DMS 273 treated with DMSO at 0.1 percent for 48 hours (cell line): ENCODE results near the gene FREM2.

ENCODE experiments used
- DNase-seq: peaks from one replicate; lab custom pipeline; 2025; lab: John Stamatoyannopoulos, UW

The FREM2 gene

GRCh38 chr13:38685974-38686576 is 802 bp upstream of the FREM2 start:
- no peak for DNase-seq

GRCh38 chr13:38687246-38688229 is 661 bp downstream of the FREM2 start:
- no peak for DNase-seq

GRCh38 chr13:38688674-38689073 is 1.8 kb downstream of the FREM2 start:
- no peak for DNase-seq

GRCh38 chr13:38690231-38690630 is 3.4 kb downstream of the FREM2 start:
- no peak for DNase-seq

GRCh38 chr13:38693168-38693567 is 6.3 kb downstream of the FREM2 start:
- no peak for DNase-seq

GRCh38 chr13:38693641-38694040 is 6.8 kb downstream of the FREM2 start:
- DNase-seq, result no peak

- DNase-seq, result no peak
Measured at GRCh38 chr13:38697197-38697596, 10.3 kb downstream of the FREM2 start.

- DNase-seq, result no peak
Measured at GRCh38 chr13:38697628-38698333, 10.9 kb downstream of the FREM2 start.

- no peak for DNase-seq
Measured at GRCh38 chr13:38700051-38700450, 13.2 kb downstream of the FREM2 start.

- DNase-seq, result no peak
Measured at GRCh38 chr13:38702669-38703068, 15.8 kb downstream of the FREM2 start.

GRCh38 chr13:38703255-38703654 is 16.4 kb downstream of the FREM2 start:
- no peak for DNase-seq

GRCh38 chr13:38705365-38705764 is 18.5 kb downstream of the FREM2 start:
- DNase-seq, result no peak

GRCh38 chr13:38707460-38707859 is 20.6 kb downstream of the FREM2 start:
- DNase-seq, result no peak

- no peak for DNase-seq
Measured at GRCh38 chr13:38713046-38713445, 26.2 kb downstream of the FREM2 start.

GRCh38 chr13:38718374-38718773 is 31.5 kb downstream of the FREM2 start:
- DNase-seq, result no peak

- no peak for DNase-seq
Measured at GRCh38 chr13:38730332-38730731, 43.5 kb downstream of the FREM2 start.

- no peak for DNase-seq
Measured at GRCh38 chr13:38733146-38733545, 46.3 kb downstream of the FREM2 start.

- no peak for DNase-seq
Measured at GRCh38 chr13:38735665-38736440, 49.0 kb downstream of the FREM2 start.

GRCh38 chr13:38743466-38743865 is 56.6 kb downstream of the FREM2 start:
- DNase-seq, result no peak

- DNase-seq, result no peak
Measured at GRCh38 chr13:38752686-38753085, 65.8 kb downstream of the FREM2 start.

- no peak for DNase-seq
Measured at GRCh38 chr13:38753878-38754277, 67.0 kb downstream of the FREM2 start.

GRCh38 chr13:38755793-38756192 is 68.9 kb downstream of the FREM2 start:
- no peak for DNase-seq
